HG03159 (cell line): Measurements from ENCODE around the gene UQCRC1.

Experiments
- ATAC-seq: cut with Tn5 transposase; IDR thresholded peaks from one replicate; pipeline ENCODE4 v1.9.1; 2021; ENCODE audit warnings: mild to moderate bottlenecking, moderate library complexity; ENCODE audit not compliant: unreplicated experiment

UQCRC1 gene

GRCh38 chr3:48634661-48635221 lies 25.3 kb upstream of the UQCRC1 start:
- ATAC-seq: peak; percentile 32

GRCh38 chr3:48633743-48634142 lies 24.3 kb upstream of the UQCRC1 start:
- no peak for ATAC-seq

GRCh38 chr3:48633256-48633655 lies 23.8 kb upstream of the UQCRC1 start:
- ATAC-seq: no peak

GRCh38 chr3:48631516-48632448 lies 22.3 kb upstream of the UQCRC1 start:
- no peak for ATAC-seq

- no peak for ATAC-seq
Observed at GRCh38 chr3:48630833-48631232, 21.4 kb upstream of the UQCRC1 start.

GRCh38 chr3:48630407-48630806 lies 21.0 kb upstream of the UQCRC1 start:
- ATAC-seq: no peak

GRCh38 chr3:48629894-48630293 lies 20.4 kb upstream of the UQCRC1 start:
- ATAC-seq: no peak

GRCh38 chr3:48628277-48629017 lies 19.0 kb upstream of the UQCRC1 start:
- ATAC-seq: no peak

- ATAC-seq: no peak
Observed at GRCh38 chr3:48625600-48625999, 16.2 kb upstream of the UQCRC1 start.

- no peak for ATAC-seq
Observed at GRCh38 chr3:48624767-48625166, 15.3 kb upstream of the UQCRC1 start.

- no peak for ATAC-seq
Observed at GRCh38 chr3:48623851-48624547, 14.6 kb upstream of the UQCRC1 start.

- no peak for ATAC-seq
Observed at GRCh38 chr3:48621461-48621869, 12.0 kb upstream of the UQCRC1 start, which contains the start of gene TMEM89. Gene TMEM89, minus strand, starts transcription at chr3:48621769. Its CDS starts 13 bp downstream, at chr3:48621756.

- ATAC-seq: no peak
Observed at GRCh38 chr3:48619541-48620524, 10.4 kb upstream of the UQCRC1 start.

GRCh38 chr3:48617559-48617958 lies 8.1 kb upstream of the UQCRC1 start:
- no peak for ATAC-seq

- no peak for ATAC-seq
Observed at GRCh38 chr3:48614044-48614443, 4.6 kb upstream of the UQCRC1 start.

- no peak for ATAC-seq
Observed at GRCh38 chr3:48612309-48612708, 2.9 kb upstream of the UQCRC1 start.

GRCh38 chr3:48607519-48607918 lies 1.9 kb downstream of the UQCRC1 start:
- no peak for ATAC-seq

GRCh38 chr3:48601622-48601994 lies 7.8 kb downstream of the UQCRC1 start:
- no peak for ATAC-seq

GRCh38 chr3:48600711-48601621 lies 8.5 kb downstream of the UQCRC1 start:
- no peak for ATAC-seq
